Suppressor macrophage (primary cell): ENCODE measurements around the gene MYO7A.

Experiments used
- DNase-seq, 4 experiments: peaks; one replicate each; pipeline ENCODE4 v3.0.0-alpha.2; 2020 to 2022

Gene MYO7A

GRCh38 chr11:77112641-77113381 lies 15.2 kb upstream of the MYO7A start:
- DNase-seq = no peak

- peak; percentile 39 to 49 (median 44) for DNase-seq
Observed at GRCh38 chr11:77113382-77114088, 14.5 kb upstream of the MYO7A start.

- DNase-seq = no peak
Observed at GRCh38 chr11:77114089-77114463, 14.0 kb upstream of the MYO7A start.

- no peak for DNase-seq
Observed at GRCh38 chr11:77115181-77115611, 12.8 kb upstream of the MYO7A start.

GRCh38 chr11:77115956-77116355 lies 12.1 kb upstream of the MYO7A start:
- DNase-seq = no peak

GRCh38 chr11:77117492-77117891 lies 10.6 kb upstream of the MYO7A start:
- DNase-seq = no peak

- no peak for DNase-seq
Observed at GRCh38 chr11:77118086-77118485, 10.0 kb upstream of the MYO7A start.

GRCh38 chr11:77118971-77119370 lies 9.1 kb upstream of the MYO7A start:
- no peak for DNase-seq

GRCh38 chr11:77119531-77119936 lies 8.5 kb upstream of the MYO7A start:
- no peak for DNase-seq

- no peak for DNase-seq
Observed at GRCh38 chr11:77120571-77120970, 7.5 kb upstream of the MYO7A start.

- no peak for DNase-seq
Observed at GRCh38 chr11:77121096-77121640, 6.9 kb upstream of the MYO7A start.

GRCh38 chr11:77121876-77122575 lies 6.0 kb upstream of the MYO7A start:
- DNase-seq = no peak

GRCh38 chr11:77122576-77123212 lies 5.4 kb upstream of the MYO7A start:
- DNase-seq = no peak

GRCh38 chr11:77123591-77123990 lies 4.5 kb upstream of the MYO7A start:
- no peak for DNase-seq

- DNase-seq = no peak
Observed at GRCh38 chr11:77124041-77124440, 4.0 kb upstream of the MYO7A start.

GRCh38 chr11:77124488-77124887 lies 3.6 kb upstream of the MYO7A start:
- no peak for DNase-seq

GRCh38 chr11:77125191-77125590 lies 2.9 kb upstream of the MYO7A start:
- no peak for DNase-seq

- no peak for DNase-seq
Observed at GRCh38 chr11:77125695-77126094, 2.4 kb upstream of the MYO7A start.

- DNase-seq = no peak
Observed at GRCh38 chr11:77126156-77126775, 1.8 kb upstream of the MYO7A start.

GRCh38 chr11:77126861-77127234 lies 1.2 kb upstream of the MYO7A start:
- no peak for DNase-seq

- peak; percentile 50 to 71 (median 61) for DNase-seq
Observed at GRCh38 chr11:77127235-77127911, 673 bp upstream of the MYO7A start.
